HCT116 (cell line): Measurements from ENCODE around the gene ADGRB2.

ENCODE experiments used
- ATF3 ChIP-seq: IDR thresholded peaks from 2 replicates; pipeline ENCODE4 v1.6.1; 2012
- JUND ChIP-seq: IDR thresholded peaks from 2 replicates; pipeline ENCODE4 v1.6.1; 2012
- POLR2A ChIP-seq: IDR thresholded peaks from 2 replicates; pipeline ENCODE4 v1.7.0; 2011; ENCODE audit warnings: borderline replicate concordance; ENCODE audit not compliant: insufficient read depth, insufficient read length; ENCODE audit errors: extremely low read depth
- POLR2AphosphoS5 ChIP-seq: IDR thresholded peaks from 2 replicates; pipeline ENCODE4 v1.6.1; 2011; ENCODE audit warnings: mild to moderate bottlenecking, low read depth, low read length, moderate library complexity
- ZBTB33 ChIP-seq: IDR thresholded peaks from 2 replicates; pipeline ENCODE4 v1.6.1; 2011; ENCODE audit warnings: mild to moderate bottlenecking, low read length, moderate library complexity; ENCODE audit not compliant: insufficient replicate concordance; ENCODE audit errors: extremely low read depth
- ZNF274 ChIP-seq: fragments of 200-500 bp; sonication (Bioruptor generic); IDR thresholded peaks from 2 replicates; pipeline ENCODE4 v1.6.1; 2014; ENCODE audit warnings: mild to moderate bottlenecking, low read depth, low read length, inconsistent platforms
- TF ChIP-seq, protein P1 (sequence below), 3 experiments: fragments of 200-600 bp in 1 of 3; sonication (generic) in 1 of 3; IDR thresholded peaks in 2 of 3; conservative IDR thresholded peaks in 1 of 3; 2 replicates each; pipeline ENCODE4 v1.5.1; 2012 to 2017; ENCODE audit warnings: low read depth in 2 of 3, low read length in 2 of 3, antibody characterized with exemption in 1 of 3, borderline replicate concordance in 1 of 3, control low read depth in 1 of 3, mild to moderate bottlenecking in 1 of 3, mixed read lengths in 1 of 3, mixed run types in 1 of 3, moderate library complexity in 1 of 3; ENCODE audit not compliant: insufficient read depth in 1 of 3
- TF ChIP-seq, protein P2 (sequence below): IDR thresholded peaks from 2 replicates; pipeline ENCODE4 v1.6.1; 2012

- TF ChIP-seq POLR2AphosphoS5 (no peak), ATF3 (no peak), POLR2A (no peak), ZNF274 (no peak), ZBTB33 (no peak), JUND (no peak)
- TF ChIP-seq, protein P1, sequence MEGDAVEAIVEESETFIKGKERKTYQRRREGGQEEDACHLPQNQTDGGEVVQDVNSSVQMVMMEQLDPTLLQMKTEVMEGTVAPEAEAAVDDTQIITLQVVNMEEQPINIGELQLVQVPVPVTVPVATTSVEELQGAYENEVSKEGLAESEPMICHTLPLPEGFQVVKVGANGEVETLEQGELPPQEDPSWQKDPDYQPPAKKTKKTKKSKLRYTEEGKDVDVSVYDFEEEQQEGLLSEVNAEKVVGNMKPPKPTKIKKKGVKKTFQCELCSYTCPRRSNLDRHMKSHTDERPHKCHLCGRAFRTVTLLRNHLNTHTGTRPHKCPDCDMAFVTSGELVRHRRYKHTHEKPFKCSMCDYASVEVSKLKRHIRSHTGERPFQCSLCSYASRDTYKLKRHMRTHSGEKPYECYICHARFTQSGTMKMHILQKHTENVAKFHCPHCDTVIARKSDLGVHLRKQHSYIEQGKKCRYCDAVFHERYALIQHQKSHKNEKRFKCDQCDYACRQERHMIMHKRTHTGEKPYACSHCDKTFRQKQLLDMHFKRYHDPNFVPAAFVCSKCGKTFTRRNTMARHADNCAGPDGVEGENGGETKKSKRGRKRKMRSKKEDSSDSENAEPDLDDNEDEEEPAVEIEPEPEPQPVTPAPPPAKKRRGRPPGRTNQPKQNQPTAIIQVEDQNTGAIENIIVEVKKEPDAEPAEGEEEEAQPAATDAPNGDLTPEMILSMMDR (IDR thresholded peaks at IDR 0.05 in 2 of 3, conservative IDR thresholded peaks at IDR 0.05 in 1 of 3; ENCODE audit: borderline replicate concordance in 1 of 3, insufficient read depth in 1 of 3, low read depth in 2 of 3, low read length in 2 of 3) = no peak
- TF ChIP-seq, protein P2, sequence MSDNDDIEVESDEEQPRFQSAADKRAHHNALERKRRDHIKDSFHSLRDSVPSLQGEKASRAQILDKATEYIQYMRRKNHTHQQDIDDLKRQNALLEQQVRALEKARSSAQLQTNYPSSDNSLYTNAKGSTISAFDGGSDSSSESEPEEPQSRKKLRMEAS = no peak
Measured at GRCh38 chr1:31747304-31747703, 16.8 kb downstream of the ADGRB2 start.
